H9 (cell line): ENCODE results near the gene VWA5A. TPM values are rescaled to one million over a fixed set of nuclear protein-coding genes. Genes with fewer than 3 reads are reported as not detected.

Source experiments
- DNase-seq: peaks from one replicate; pipeline ENCODE4 v3.0.0-alpha.2; 2017
- H2AFZ ChIP-seq: one replicate; pipeline ENCODE4 v1.6.1; 2013; ENCODE audit warnings: mild to moderate bottlenecking, low read length, control low read depth, moderate library complexity
- H2AK5ac ChIP-seq: 2 replicates; pipeline ENCODE4 v1.6.1; 2013; ENCODE audit warnings: low read length, control low read depth, mixed read lengths; ENCODE audit not compliant: insufficient read length
- H2BK120ac ChIP-seq: one replicate; pipeline ENCODE4 v1.6.1; 2013; ENCODE audit warnings: low read depth, mild to moderate bottlenecking, low read length, control low read depth, inconsistent platforms; ENCODE audit not compliant: poor library complexity, severe bottlenecking
- H2BK12ac ChIP-seq: 2 replicates; pipeline ENCODE4 v1.6.1; 2013; ENCODE audit warnings: low read length, control low read depth, mixed read lengths, low read depth; ENCODE audit not compliant: insufficient read length
- H2BK15ac ChIP-seq: 2 replicates; pipeline ENCODE4 v1.6.1; 2013; ENCODE audit warnings: low read depth, low read length, control low read depth
- H2BK20ac ChIP-seq: one replicate; pipeline ENCODE4 v1.6.1; 2013; ENCODE audit warnings: low read depth, mild to moderate bottlenecking, low read length, control low read depth, inconsistent platforms; ENCODE audit not compliant: poor library complexity, severe bottlenecking
- H2BK5ac ChIP-seq: 2 replicates; pipeline ENCODE4 v1.6.1; 2013; ENCODE audit warnings: low read length, control low read depth, mixed read lengths; ENCODE audit not compliant: insufficient read length
- H3K14ac ChIP-seq: 2 replicates; pipeline ENCODE4 v1.6.1; 2013; ENCODE audit warnings: low read length, control low read depth; ENCODE audit not compliant: insufficient read depth
- H3K18ac ChIP-seq: 2 replicates; pipeline ENCODE4 v1.6.1; 2013; ENCODE audit warnings: low read depth, mild to moderate bottlenecking, mixed read lengths, low read length, control low read depth; ENCODE audit not compliant: insufficient read length
- H3K23ac ChIP-seq: 2 replicates; pipeline ENCODE4 v1.6.1; 2013; ENCODE audit warnings: low read length, control low read depth, mixed read lengths, low read depth; ENCODE audit not compliant: insufficient read length
- H3K23me2 ChIP-seq: 2 replicates; pipeline ENCODE4 v1.6.1; 2013; ENCODE audit warnings: low read depth, mild to moderate bottlenecking, mixed read lengths, low read length, control low read depth; ENCODE audit not compliant: insufficient read length, poor library complexity, severe bottlenecking
- H3K27ac ChIP-seq: 2 replicates; pipeline ENCODE4 v1.5.1; 2013; ENCODE audit warnings: low read length, control low read depth, mixed read lengths, low read depth; ENCODE audit not compliant: insufficient read length
- H3K27me3 ChIP-seq: 2 replicates; pipeline ENCODE4 v1.6.1; 2013; ENCODE audit warnings: low read length, control low read depth, inconsistent platforms; ENCODE audit not compliant: insufficient read depth
- H3K4ac ChIP-seq: 2 replicates; pipeline ENCODE4 v1.6.1; 2013; ENCODE audit warnings: low read depth, mild to moderate bottlenecking, control low read depth, inconsistent platforms, low read length, moderate library complexity
- H3K4me1 ChIP-seq: 2 replicates; pipeline ENCODE4 v1.6.1; 2013; ENCODE audit warnings: low read length, control low read depth, inconsistent platforms; ENCODE audit not compliant: insufficient read depth
- H3K4me2 ChIP-seq: 2 replicates; pipeline ENCODE4 v1.6.1; 2013; ENCODE audit warnings: low read length, control low read depth, mixed read lengths; ENCODE audit not compliant: insufficient read length, insufficient read depth
- H3K56ac ChIP-seq: 2 replicates; pipeline ENCODE4 v1.6.1; 2013; ENCODE audit warnings: low read depth, mild to moderate bottlenecking, mixed read lengths, low read length, control low read depth; ENCODE audit not compliant: insufficient read length
- H3K79me1 ChIP-seq: 2 replicates; pipeline ENCODE4 v1.6.1; 2013; ENCODE audit warnings: low read depth, mild to moderate bottlenecking, moderate library complexity, low read length, control low read depth, inconsistent platforms; ENCODE audit not compliant: insufficient read depth, poor library complexity, severe bottlenecking
- H3K79me2 ChIP-seq: 2 replicates; pipeline ENCODE4 v1.6.1; 2013; ENCODE audit warnings: low read length, control low read depth, inconsistent platforms; ENCODE audit not compliant: insufficient read depth
- H3K9ac ChIP-seq: 2 replicates; pipeline ENCODE4 v1.6.1; 2013; ENCODE audit warnings: low read length, control low read depth, mixed read lengths; ENCODE audit not compliant: insufficient read length; ENCODE audit errors: extremely low read depth
- H3K9me3 ChIP-seq: one replicate; pipeline ENCODE4 v1.6.1; 2013; ENCODE audit warnings: low read depth, low read length, inconsistent platforms; ENCODE audit not compliant: control insufficient read depth
- H3T11ph ChIP-seq: one replicate; pipeline ENCODE4 v1.6.1; 2013; ENCODE audit warnings: mild to moderate bottlenecking, low read length, control low read depth, inconsistent platforms
- H4K20me1 ChIP-seq: one replicate; pipeline ENCODE4 v1.6.1; 2013; ENCODE audit not compliant: control insufficient read depth, insufficient read length, insufficient read depth
- H4K5ac ChIP-seq: 2 replicates; pipeline ENCODE4 v1.6.1; 2013; ENCODE audit warnings: low read depth, mild to moderate bottlenecking, mixed read lengths, low read length, control low read depth; ENCODE audit not compliant: insufficient read length
- H4K8ac ChIP-seq: replicated peaks from 2 replicates; pipeline ENCODE4 v1.6.1; 2013; ENCODE audit warnings: low read length, control low read depth, mixed read lengths, low read depth; ENCODE audit not compliant: insufficient read length
- H4K91ac ChIP-seq: 2 replicates; pipeline ENCODE4 v1.6.1; 2013; ENCODE audit warnings: low read depth, mild to moderate bottlenecking, moderate library complexity, mixed read lengths, low read length, control low read depth; ENCODE audit not compliant: insufficient read length
- H3K27ac Mint-ChIP-seq, 3 experiments: 2 replicates in 2 of 3; 3 replicates in 1 of 3; pipeline ENCODE4 v1.8.0; 2020 to 2021; ENCODE audit warnings: mixed read lengths in 3 of 3, mild to moderate bottlenecking in 1 of 3, moderate library complexity in 1 of 3
- H3K27me3 Mint-ChIP-seq: 2 replicates; pipeline ENCODE4 v1.8.0; 2021; ENCODE audit warnings: low read depth, mild to moderate bottlenecking, moderate library complexity, mixed read lengths
- H3K36me3 Mint-ChIP-seq, 3 experiments: 2 replicates in 2 of 3; 3 replicates in 1 of 3; pipeline ENCODE4 v1.8.0; 2020 to 2021; ENCODE audit warnings: low read depth in 3 of 3, mixed read lengths in 3 of 3; ENCODE audit not compliant: insufficient read depth in 1 of 3
- H3K4me1 Mint-ChIP-seq, 2 experiments: 2 replicates each; pipeline ENCODE4 v1.8.0; 2020; ENCODE audit warnings: mixed read lengths in 2 of 2
- H3K4me3 Mint-ChIP-seq, 2 experiments: 2 replicates in 1 of 2; 3 replicates in 1 of 2; pipeline ENCODE4 v1.8.0; 2020 to 2021; ENCODE audit warnings: mild to moderate bottlenecking in 2 of 2, mixed read lengths in 2 of 2, moderate library complexity in 1 of 2
- H3K9me3 Mint-ChIP-seq, 2 experiments: 2 replicates in 1 of 2; 3 replicates in 1 of 2; pipeline ENCODE4 v1.8.0; 2020; ENCODE audit warnings: mild to moderate bottlenecking in 2 of 2, mixed read lengths in 2 of 2, moderate library complexity in 1 of 2
- CTCF ChIP-seq: fragments of 200-600 bp; sonication (generic); conservative IDR thresholded peaks from 3 replicates; pipeline ENCODE4 v1.8.0; 2021; ENCODE audit warnings: antibody characterized with exemption, mild to moderate bottlenecking
- WGBS: extraction: QIAGEN DNeasy Blood & Tissue Kit; methylation state at CpG from one replicate; pipeline ENCODE4 v1.1.7; 2013; ENCODE audit warnings: missing lambda C conversion rate, low lambda C conversion rate, mixed read lengths; ENCODE audit not compliant: insufficient read length; ENCODE audit errors: extremely low coverage; 5-methylcytosine and 5-hydroxymethylcytosine counted together
- total RNA-seq: library from RNA; stranded (reverse); gene quantifications from 2 replicates; pipeline ENCODE4 v1.2.1, GENCODE V29; 2021

VWA5A gene
- total RNA-seq, 1 experiment from 2014 or later, result 15.6 TPM

GRCh38 chr11:124170801-124171586 lies 55.7 kb downstream of the VWA5A start:
- Histone ChIP-seq H4K8ac (no peak overlapping the region), H3K9ac (no peak overlapping the region), H2BK12ac (no peak overlapping the region), H3K27me3 (peaks cover 29% of the 10 kb centered on the region; the same call in 1 of the 2 replicates), H3K56ac (no peak overlapping the region), H2BK120ac (no peak overlapping the region), H2BK20ac (no peak overlapping the region), H4K91ac (no peak overlapping the region), H4K5ac (no peak overlapping the region), H3K23ac (no peak overlapping the region), H3K27ac (no peak overlapping the region), H3K4ac (no peak overlapping the region), H3K4me1 (no peaks in the 10 kb centered on the region), H2AFZ (no peak overlapping the region), H3K23me2 (no peaks in the 10 kb centered on the region), H3K9me3 (no peaks in the 10 kb centered on the region), H2AK5ac (no peak overlapping the region), H4K20me1 (no peaks in the 10 kb centered on the region), H3K18ac (no peak overlapping the region), H3K4me2 (no peak overlapping the region), H2BK15ac (no peak overlapping the region), H3K14ac (no peak overlapping the region), H3K79me1 (no peaks in the 10 kb centered on the region), H3T11ph (no peak overlapping the region), H3K79me2 (no peaks in the 10 kb centered on the region), H2BK5ac (no peak overlapping the region)
- H3K27ac Mint-ChIP-seq, result no peak overlapping the region
- WGBS, result no CpG with 5 or more reads among the region's 40 CpGs
- H3K27me3 Mint-ChIP-seq, result peaks cover 60% of the 10 kb centered on the region
- DNase-seq, result no peak
- no peak overlapping the region for H3K4me3 Mint-ChIP-seq
- H3K9me3 Mint-ChIP-seq, result peaks cover 2% of the 10 kb centered on the region in 2 experiments; a peak in 3 of 5 replicates
- peaks cover 17 to 25% of the 10 kb centered on the region in 2 experiments for H3K4me1 Mint-ChIP-seq
- peaks cover 0 to 3% (median 0%) of the 10 kb centered on the region in 3 experiments; a peak in 2 of 7 replicates for H3K36me3 Mint-ChIP-seq
- TF ChIP-seq CTCF, result no peak
